ENCODE results near the gene IFNA8.

IFNA8 gene

GRCh38 chr9:21412107-21412506, 3.2 kb downstream of the IFNA8 start:
- no peak overlapping the region for H3K9ac ChIP-seq (ENCODE audit: low read depth, low read length)
- H3K4me2 ChIP-seq (ENCODE audit: insufficient read depth, low read length): no peak overlapping the region
- ATAC-seq (ENCODE audit: insufficient read depth, low read depth): no peak
- no peak overlapping the region for H3K27ac ChIP-seq (ENCODE audit: low read length)
- TF ChIP-seq EZH2 (IDR thresholded peaks at IDR 0.05; ENCODE audit: borderline replicate concordance, low read depth, low read length, severe bottlenecking): no peak
- TF ChIP-seq, protein P1, sequence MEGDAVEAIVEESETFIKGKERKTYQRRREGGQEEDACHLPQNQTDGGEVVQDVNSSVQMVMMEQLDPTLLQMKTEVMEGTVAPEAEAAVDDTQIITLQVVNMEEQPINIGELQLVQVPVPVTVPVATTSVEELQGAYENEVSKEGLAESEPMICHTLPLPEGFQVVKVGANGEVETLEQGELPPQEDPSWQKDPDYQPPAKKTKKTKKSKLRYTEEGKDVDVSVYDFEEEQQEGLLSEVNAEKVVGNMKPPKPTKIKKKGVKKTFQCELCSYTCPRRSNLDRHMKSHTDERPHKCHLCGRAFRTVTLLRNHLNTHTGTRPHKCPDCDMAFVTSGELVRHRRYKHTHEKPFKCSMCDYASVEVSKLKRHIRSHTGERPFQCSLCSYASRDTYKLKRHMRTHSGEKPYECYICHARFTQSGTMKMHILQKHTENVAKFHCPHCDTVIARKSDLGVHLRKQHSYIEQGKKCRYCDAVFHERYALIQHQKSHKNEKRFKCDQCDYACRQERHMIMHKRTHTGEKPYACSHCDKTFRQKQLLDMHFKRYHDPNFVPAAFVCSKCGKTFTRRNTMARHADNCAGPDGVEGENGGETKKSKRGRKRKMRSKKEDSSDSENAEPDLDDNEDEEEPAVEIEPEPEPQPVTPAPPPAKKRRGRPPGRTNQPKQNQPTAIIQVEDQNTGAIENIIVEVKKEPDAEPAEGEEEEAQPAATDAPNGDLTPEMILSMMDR (IDR thresholded peaks at IDR 0.05; ENCODE audit: borderline replicate concordance, extremely low read depth, low read length, poor library complexity, severe bottlenecking): no peak
- H3K27me3 ChIP-seq (ENCODE audit: insufficient read depth, low read length, poor library complexity): peaks cover 7% of the 10 kb centered on the region
- no peak for DNase-seq
- no peaks in the 10 kb centered on the region for H3K9me3 ChIP-seq (ENCODE audit: insufficient read depth, low read length, severe bottlenecking)
- no peaks in the 10 kb centered on the region for H4K20me1 ChIP-seq (ENCODE audit: insufficient read depth, low read length)
- no peaks in the 10 kb centered on the region for H3K79me2 ChIP-seq (ENCODE audit: insufficient read depth, low read length)
- H3K36me3 ChIP-seq (ENCODE audit: insufficient read depth, low read length): no peaks in the 10 kb centered on the region
- H3K4me3 ChIP-seq (ENCODE audit: low read depth in 1 of 2, low read length in 2 of 2): no peak overlapping the region
- no peak overlapping the region for H2AFZ ChIP-seq (ENCODE audit: low read depth, low read length)
- H3K4me1 ChIP-seq (ENCODE audit: insufficient read depth, low read length): no peaks in the 10 kb centered on the region

DNA sequence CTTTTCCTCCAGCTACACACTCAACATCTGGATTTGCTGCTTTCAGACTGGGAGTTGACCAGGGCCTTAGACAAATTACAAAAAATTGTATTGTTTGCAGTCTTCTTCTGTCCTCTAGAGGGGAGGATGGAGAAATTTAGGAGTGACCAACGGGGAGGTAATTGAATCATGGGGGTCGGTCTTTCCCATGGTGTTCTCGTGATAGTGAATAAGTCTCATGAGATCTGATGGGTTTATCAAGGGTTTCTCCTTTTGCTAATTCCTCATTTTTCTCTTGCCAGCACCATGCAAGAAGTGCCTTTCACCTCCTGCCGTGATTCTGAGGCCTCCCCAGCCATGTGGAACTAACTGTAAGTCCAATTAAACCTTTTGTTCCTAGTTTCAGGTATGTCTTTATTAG, 4.2 kb downstream of the IFNA8 start:
- Histone ChIP-seq H3K79me2 (ENCODE audit: insufficient read depth, low read length) (no peaks in the 10 kb centered on the region), H2AFZ (ENCODE audit: low read depth, low read length) (no peak overlapping the region), H3K27me3 (ENCODE audit: insufficient read depth, low read length, poor library complexity) (peaks cover 11% of the 10 kb centered on the region), H3K27ac (ENCODE audit: low read length) (no peak overlapping the region), H4K20me1 (ENCODE audit: insufficient read depth, low read length) (no peaks in the 10 kb centered on the region), H3K4me3 (ENCODE audit: low read depth in 1 of 2, low read length in 2 of 2) (no peak overlapping the region), H3K4me2 (ENCODE audit: insufficient read depth, low read length) (no peak overlapping the region), H3K4me1 (ENCODE audit: insufficient read depth, low read length) (no peaks in the 10 kb centered on the region), H3K9me3 (ENCODE audit: insufficient read depth, low read length, severe bottlenecking) (no peaks in the 10 kb centered on the region), H3K9ac (ENCODE audit: low read depth, low read length) (no peak overlapping the region), H3K36me3 (ENCODE audit: insufficient read depth, low read length) (no peaks in the 10 kb centered on the region)
- DNase-seq: no peak
- TF ChIP-seq, protein P1 (IDR thresholded peaks at IDR 0.05; ENCODE audit: borderline replicate concordance, extremely low read depth, low read length, poor library complexity, severe bottlenecking): no peak
- TF ChIP-seq EZH2 (IDR thresholded peaks at IDR 0.05; ENCODE audit: borderline replicate concordance, low read depth, low read length, severe bottlenecking): no peak
- ATAC-seq (ENCODE audit: insufficient read depth, low read depth): no peak

DNA sequence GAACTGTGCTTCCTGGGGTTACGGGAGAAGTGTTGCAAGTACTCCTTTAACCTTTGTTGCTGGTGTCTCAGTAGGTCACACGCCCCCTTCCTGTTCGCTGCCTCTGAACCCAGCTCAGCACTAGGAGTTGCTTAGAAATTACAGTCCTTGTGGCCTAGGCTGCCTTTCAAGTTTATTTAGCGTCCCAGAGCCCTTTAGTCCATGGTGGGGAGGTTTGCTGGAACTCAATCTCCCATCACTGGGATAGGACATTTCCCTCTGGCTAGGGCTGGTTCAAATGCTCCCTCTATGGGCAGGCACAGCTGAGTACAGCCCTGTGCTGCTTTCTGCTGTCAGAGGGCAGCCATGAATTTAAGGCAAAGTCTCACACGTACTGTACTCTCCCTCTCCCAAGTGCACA, 4.7 kb downstream of the IFNA8 start:
- no peaks in the 10 kb centered on the region for H3K9me3 ChIP-seq (ENCODE audit: insufficient read depth, low read length, severe bottlenecking)
- no peak overlapping the region for H2AFZ ChIP-seq (ENCODE audit: low read depth, low read length)
- peaks cover 11% of the 10 kb centered on the region for H3K27me3 ChIP-seq (ENCODE audit: insufficient read depth, low read length, poor library complexity)
- H3K9ac ChIP-seq (ENCODE audit: low read depth, low read length): no peak overlapping the region
- H4K20me1 ChIP-seq (ENCODE audit: insufficient read depth, low read length): no peaks in the 10 kb centered on the region
- no peaks in the 10 kb centered on the region for H3K36me3 ChIP-seq (ENCODE audit: insufficient read depth, low read length)
- H3K4me2 ChIP-seq (ENCODE audit: insufficient read depth, low read length): no peak overlapping the region
- DNase-seq (peak; percentile 13), ATAC-seq (ENCODE audit: insufficient read depth, low read depth) (peak; percentile 62)
- H3K4me1 ChIP-seq (ENCODE audit: insufficient read depth, low read length): no peaks in the 10 kb centered on the region
- no peak overlapping the region for H3K27ac ChIP-seq (ENCODE audit: low read length)
- H3K4me3 ChIP-seq (ENCODE audit: low read depth in 1 of 2, low read length in 2 of 2): no peak overlapping the region
- TF ChIP-seq, protein P1 (IDR thresholded peaks at IDR 0.05; ENCODE audit: borderline replicate concordance, extremely low read depth, low read length, poor library complexity, severe bottlenecking): peak; percentile 41
- no peak for TF ChIP-seq EZH2 (IDR thresholded peaks at IDR 0.05; ENCODE audit: borderline replicate concordance, low read depth, low read length, severe bottlenecking)
- H3K79me2 ChIP-seq (ENCODE audit: insufficient read depth, low read length): no peaks in the 10 kb centered on the region

All from DND-41 (cell line).